Erythroblast (primary cell): ENCODE data around the gene RUNDC1.
"Not testable (repeated sequence)": the region's sequence is repeated elsewhere in the genome, so short reads cannot be mapped to it uniquely, and the experiment has no call there.

Experiments used
- DNase-seq, 2 experiments: peaks; one replicate each; lab custom pipeline; 2025; lab: John Stamatoyannopoulos, UW
- GATA1 ChIP-seq: IDR thresholded peaks from 2 replicates; pipeline ENCODE4 v1.6.1; 2011; ENCODE audit warnings: low read depth, mild to moderate bottlenecking, control low read depth, low read length, moderate library complexity
- POLR2A ChIP-seq: IDR thresholded peaks from 2 replicates; pipeline ENCODE4 v1.6.1; 2011; ENCODE audit warnings: mild to moderate bottlenecking, low read length

RUNDC1 gene

DNA sequence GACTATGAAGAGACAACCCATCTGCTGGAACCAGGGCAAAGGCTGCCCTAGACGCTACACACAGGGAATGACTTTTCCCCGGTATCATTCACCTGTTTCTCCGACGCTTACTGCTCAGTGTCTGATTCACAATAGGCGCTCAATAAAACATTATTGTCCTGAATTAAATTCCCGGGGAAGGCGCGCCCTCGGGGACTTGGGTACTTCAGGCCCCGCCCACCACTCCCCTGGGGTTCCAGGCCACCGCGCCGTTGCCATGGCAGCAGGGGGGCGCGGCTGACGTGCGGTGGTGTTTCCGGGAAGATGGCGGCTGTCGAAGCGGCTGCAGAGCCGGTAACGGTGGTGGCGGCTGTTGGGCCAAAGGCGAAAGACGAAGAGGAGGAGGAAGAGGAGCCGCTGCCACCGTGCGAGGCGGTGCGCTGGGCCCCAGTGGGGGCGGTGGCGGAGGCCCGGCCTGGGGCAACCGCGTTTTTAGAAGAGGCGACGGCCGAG, at the start of gene RUNDC1:
TSS of gene RUNDC1 (plus strand) at position 292 of the 492 bp plus-strand sequence. CDS start at position 304, 12 bp downstream.
- DNase-seq = peak; percentile 93 to 96

GRCh38 chr17:42937712-42938596, 42.4 kb upstream of the RUNDC1 start:
- DNase-seq = peak; percentile 50 to 60
- TF ChIP-seq GATA1 (no peak), POLR2A (no peak)

More for the DNA sequence above, at the start of gene RUNDC1:
- peak; percentile 60 for TF ChIP-seq POLR2A
- no peak for TF ChIP-seq GATA1

- no peak for DNase-seq
- no peak for TF ChIP-seq POLR2A
- TF ChIP-seq GATA1 = no peak
Observed at GRCh38 chr17:42944211-42944610, 36.2 kb upstream of the RUNDC1 start.

DNA sequence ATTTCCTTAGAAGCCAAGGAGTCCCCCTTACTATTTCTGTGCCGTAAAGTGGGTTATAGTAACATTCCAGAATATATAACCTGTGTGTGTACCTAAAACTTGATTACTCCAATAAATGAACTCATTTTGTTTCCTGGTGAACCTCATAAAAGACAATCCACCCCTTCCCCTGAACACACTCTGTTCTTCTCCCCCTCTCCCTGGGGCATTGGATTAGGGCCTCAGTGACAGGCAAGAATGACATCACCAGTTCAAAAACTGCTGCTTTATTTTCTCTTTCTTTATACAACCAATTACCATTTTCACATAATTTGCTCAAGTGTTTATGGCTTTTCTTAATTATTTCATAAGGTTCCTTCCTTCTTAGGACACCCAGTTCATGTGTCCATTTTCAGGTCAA, 33.6 kb upstream of the RUNDC1 start:
- DNase-seq = no peak
- TF ChIP-seq GATA1 (no peak), POLR2A (no peak)

DNA sequence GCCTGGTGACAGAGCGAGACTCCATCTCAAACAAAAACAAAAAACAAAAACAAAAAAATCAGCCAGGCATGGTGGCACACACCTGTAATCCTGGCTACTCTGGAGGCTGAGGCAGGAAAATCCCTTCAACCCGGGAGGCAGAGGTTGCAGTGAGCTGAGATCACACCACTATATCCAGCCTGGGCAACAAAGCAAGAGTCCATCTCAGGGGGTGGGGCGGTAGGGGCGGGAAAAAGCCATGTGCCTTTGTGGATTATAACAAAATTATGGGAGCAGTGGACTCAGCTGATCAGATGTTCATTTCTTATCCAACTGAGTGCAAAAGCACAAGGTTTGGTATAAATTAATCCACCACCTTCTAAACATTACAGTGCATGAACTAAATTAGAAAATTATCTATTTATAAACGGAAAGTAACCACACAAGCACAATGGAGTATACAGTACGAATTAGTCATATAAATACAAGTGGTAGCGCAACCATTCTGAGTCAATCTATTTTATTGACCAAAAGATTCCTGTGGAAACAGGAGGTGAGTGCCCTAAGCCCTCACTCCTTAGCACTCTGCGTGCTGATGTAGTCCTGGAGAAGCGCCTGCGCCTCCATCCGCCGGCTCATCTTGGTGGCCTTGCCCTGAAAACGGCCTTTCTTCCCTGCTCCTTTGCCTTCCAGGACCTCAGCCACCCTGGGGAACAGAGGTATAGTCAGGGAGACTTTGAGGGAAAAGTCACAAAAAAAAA, 30.2 kb upstream of the RUNDC1 start:
- TF ChIP-seq GATA1 = no peak
- no peak for TF ChIP-seq POLR2A
- DNase-seq = no peak

DNA sequence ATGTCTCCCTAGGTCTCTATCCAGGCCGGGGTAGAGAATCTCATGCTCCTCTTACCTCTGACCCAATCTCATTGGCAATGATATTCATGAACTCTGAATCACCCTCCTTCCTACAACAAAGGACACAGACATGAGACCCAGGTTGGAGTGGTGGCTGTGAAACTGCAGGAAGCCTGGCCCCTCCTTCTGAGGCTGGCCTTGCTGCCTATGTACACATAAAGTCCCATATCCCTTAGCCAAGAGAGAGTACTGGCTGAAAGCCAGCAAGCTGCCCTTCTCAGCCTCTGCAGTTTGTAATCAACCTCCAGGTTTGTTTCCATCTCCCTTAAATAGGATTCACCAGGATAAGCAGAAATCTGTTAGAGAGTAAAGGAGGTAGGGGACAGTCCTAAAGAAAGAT, 26.7 kb upstream of the RUNDC1 start:
- no peak for DNase-seq
- no peak for TF ChIP-seq POLR2A
- TF ChIP-seq GATA1 = no peak

- DNase-seq = peak; percentile 96
Observed at GRCh38 chr17:42964161-42964932, 16.0 kb upstream of the RUNDC1 start, which contains the start of gene AARSD1. AARSD1 (minus strand) TSS chr17:42964454; CDS start chr17:42964440, 14 bp downstream.

GRCh38 chr17:42967925-42968324, 12.4 kb upstream of the RUNDC1 start:
- no peak for DNase-seq
- no peak for TF ChIP-seq GATA1
- no peak for TF ChIP-seq POLR2A

More at GRCh38 chr17:42964161-42964932, 16.0 kb upstream of the RUNDC1 start, which contains the start of gene AARSD1:
- TF ChIP-seq POLR2A = peak; percentile 92
- no peak for TF ChIP-seq GATA1

DNA sequence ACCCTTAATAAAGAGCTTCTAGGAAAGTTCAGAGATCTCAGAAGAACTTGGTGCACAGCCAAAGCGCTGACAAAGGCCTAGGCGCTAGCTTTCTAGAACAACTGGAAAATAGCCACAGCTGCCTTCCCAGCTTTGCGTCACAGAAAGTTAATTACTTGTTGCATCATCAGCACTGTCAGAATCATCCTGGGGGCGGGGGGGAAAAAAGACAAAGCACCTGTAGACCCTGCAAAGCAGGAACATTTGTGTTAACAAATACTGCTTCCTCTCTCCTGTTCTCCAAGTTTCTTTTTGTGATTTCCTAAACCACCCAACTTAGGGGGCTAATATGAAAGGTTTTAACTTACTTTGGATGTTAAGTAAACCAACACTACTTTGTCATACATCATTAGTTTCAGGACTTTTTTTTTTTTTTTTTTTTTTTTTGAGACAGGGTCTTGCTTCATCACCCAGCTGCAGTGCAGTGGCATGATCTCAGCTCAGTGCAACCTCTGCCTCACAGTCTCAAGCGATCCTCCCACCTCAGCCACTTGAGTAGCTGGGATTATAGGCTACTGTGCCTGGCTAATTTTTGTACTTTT, 11.3 kb upstream of the RUNDC1 start:
- TF ChIP-seq POLR2A (no peak), GATA1 (no peak)
- peak in 1 of 2 experiments; percentile 12 for DNase-seq

GRCh38 chr17:42971589-42971988, 8.8 kb upstream of the RUNDC1 start:
- TF ChIP-seq GATA1 = no peak
- no peak for TF ChIP-seq POLR2A
- DNase-seq = no peak

- not testable (repeated sequence) for DNase-seq
Observed at GRCh38 chr17:42973323-42973722, 7.0 kb upstream of the RUNDC1 start.

GRCh38 chr17:42975265-42975664, 5.1 kb upstream of the RUNDC1 start:
- TF ChIP-seq GATA1 (no peak), POLR2A (no peak)
- DNase-seq = no peak

DNA sequence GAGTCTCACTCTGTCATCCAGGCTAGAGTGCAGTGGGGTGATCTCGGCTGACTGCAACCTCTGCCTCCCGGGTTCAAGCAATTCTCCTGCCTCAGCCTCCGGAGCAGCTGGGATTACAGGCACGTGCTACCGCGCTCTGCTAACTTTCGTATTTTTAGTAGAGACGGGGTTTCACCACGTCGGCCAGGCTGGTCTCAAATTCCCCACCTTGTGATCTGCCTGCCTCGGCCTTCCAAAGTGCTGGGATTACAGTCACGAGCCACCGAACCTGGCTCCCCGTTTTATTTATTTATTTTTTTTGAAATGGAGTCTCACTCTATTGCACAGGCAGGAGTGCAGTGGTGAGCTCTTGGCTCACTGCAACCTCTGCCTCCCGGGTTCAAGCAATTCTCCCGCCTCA, 4.7 kb upstream of the RUNDC1 start:
- not testable (repeated sequence) for DNase-seq
